ENCODE measurements around the gene VPS54.
"Not testable (repeated sequence)": the region's sequence is repeated elsewhere in the genome, so short reads cannot be mapped to it uniquely, and the experiment has no call there.

The VPS54 gene

DNA sequence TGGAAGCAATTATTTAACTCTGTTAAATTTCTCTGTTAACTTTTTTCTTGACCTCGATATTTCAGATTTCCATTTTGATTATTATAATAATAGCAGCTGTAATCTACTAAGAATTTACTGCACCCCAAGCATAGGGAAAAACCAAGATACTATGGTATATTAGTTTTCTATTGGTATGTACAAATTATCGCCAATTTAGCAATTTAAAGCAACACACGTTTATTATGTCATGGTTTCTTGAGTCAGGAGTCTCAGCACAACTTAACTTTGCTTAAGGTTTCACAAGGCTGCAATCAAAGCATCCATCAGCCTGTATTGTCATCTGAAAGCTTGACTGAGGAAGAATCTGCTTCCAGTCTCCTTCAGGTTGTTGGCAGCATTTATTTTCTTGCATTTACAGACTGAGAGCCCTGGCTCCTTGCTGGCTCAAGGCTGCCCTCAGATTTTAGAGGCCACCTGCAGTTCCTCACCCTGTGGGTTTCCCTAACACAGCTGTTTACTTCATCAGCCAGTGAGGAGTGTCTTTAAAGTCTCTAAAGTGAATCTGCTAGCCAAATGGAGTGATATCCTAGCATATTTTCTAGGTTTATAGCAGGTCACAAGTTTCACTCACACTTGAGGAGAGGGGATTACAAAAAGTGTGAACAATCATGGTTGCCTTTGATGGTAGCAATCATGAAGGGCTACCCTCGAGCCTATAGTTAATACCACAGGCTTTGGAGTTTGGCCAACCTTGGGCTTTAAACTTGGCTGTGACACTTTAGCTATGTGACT, 4.4 kb upstream of the VPS54 start:
- DNase-seq (ENCODE audit: low read depth, low spot score) = no peak

DNA sequence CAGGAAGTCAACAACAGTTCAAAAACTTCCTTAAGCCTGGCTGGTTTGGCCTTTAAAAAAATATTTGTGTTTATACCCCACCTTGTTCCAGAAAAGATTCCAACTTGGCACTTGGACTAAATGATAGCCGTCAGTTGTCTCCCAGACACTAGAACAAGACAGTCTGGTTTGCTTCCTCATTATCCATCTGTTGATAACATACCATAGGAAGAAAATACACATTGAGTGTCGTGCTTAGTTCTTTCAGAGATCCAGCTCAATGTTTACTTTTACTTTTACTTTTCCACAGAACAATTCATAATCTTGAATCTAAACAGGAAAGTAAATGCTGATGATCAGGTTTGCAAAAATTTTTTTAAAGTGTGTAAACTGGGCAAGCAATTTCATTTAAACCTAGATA, 2.4 kb upstream of the VPS54 start:
- DNase-seq (ENCODE audit: low read depth, low spot score) = no peak

- no peak for DNase-seq (ENCODE audit: low read depth, low spot score)
Observed at GRCh38 chr2:64019975-64020528, 824 bp upstream of the VPS54 start.

DNA sequence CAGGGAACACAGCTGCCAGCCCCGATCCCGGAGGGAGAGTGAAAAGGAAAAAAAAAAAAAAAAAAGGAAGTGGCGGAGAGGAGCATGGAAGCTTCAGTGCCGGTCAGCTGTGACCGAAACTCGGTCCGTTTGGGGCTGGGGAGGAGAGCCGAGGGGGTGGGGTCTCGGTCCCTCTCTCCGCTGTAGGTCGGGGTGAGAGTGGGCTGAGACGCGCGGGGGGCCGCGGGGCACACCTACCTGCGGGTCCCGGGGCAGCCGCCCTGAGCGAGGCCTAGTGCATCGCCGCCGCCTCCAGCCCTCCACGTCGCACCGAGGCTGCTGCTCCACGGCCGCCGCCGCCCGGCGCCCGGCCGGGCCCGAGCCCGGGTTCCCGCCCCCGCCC, 536 bp downstream of the VPS54 start:
- no peak for DNase-seq (ENCODE audit: low read depth, low spot score)

DNA sequence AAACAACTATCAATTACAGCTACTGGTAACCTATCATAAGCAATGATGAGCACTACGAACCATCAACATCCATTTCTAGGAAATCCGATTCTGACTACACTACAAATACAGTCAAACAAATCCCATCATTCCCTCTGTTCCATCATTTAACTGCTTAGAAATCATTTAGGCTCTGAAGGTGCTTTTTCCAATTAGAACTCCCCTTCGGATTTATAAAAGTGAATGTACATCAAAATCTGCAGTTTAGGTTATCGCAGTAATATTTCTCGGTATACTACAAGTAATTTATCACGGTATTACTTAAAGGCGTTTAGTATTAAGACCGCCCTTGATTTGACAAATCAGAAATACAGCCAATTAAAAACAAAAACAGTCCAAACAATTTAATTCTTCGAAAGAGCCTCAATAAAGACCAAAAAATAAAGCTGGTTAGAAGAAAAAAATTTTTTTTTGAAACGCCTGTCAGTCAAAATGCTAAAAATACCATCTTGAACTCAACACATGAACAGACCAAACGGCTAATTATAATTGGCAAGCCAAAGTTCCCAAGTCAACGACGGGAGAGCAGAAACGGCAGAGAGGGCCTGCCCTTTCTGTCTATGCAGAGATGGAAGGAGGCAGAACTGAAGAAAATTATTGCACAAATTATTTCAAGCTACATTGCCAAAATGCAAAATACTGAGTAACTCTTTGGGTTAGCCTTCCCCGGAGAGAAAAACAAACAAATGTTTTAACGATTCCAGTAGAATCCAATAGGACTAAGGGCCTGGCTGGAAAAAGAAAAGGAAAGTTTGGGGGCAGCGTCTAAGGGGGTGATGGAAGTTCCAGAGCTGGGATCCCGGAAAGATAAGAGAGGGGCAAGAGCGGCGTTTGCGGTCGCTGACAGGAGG, 1.2 kb downstream of the VPS54 start:
- no peak for DNase-seq (ENCODE audit: low read depth, low spot score)

GRCh38 chr2:64015898-64016297, 3.3 kb downstream of the VPS54 start:
- DNase-seq (ENCODE audit: low read depth, low spot score) = no peak

- DNase-seq (ENCODE audit: low read depth, low spot score) = no peak
Observed at GRCh38 chr2:64015391-64015790, 3.8 kb downstream of the VPS54 start.

GRCh38 chr2:64014628-64015027, 4.6 kb downstream of the VPS54 start:
- DNase-seq (ENCODE audit: low read depth, low spot score) = no peak

- no peak for DNase-seq (ENCODE audit: low read depth, low spot score)
Observed at GRCh38 chr2:64013053-64013452, 6.2 kb downstream of the VPS54 start.

- DNase-seq (ENCODE audit: low read depth, low spot score) = no peak
Observed at GRCh38 chr2:64012115-64012514, 7.1 kb downstream of the VPS54 start.

GRCh38 chr2:64008434-64009009, 10.7 kb downstream of the VPS54 start:
- no peak for DNase-seq (ENCODE audit: low read depth, low spot score)

GRCh38 chr2:64007924-64008323, 11.3 kb downstream of the VPS54 start:
- DNase-seq (ENCODE audit: low read depth, low spot score) = no peak

GRCh38 chr2:64005707-64006356, 13.4 kb downstream of the VPS54 start:
- no peak for DNase-seq (ENCODE audit: low read depth, low spot score)

DNA sequence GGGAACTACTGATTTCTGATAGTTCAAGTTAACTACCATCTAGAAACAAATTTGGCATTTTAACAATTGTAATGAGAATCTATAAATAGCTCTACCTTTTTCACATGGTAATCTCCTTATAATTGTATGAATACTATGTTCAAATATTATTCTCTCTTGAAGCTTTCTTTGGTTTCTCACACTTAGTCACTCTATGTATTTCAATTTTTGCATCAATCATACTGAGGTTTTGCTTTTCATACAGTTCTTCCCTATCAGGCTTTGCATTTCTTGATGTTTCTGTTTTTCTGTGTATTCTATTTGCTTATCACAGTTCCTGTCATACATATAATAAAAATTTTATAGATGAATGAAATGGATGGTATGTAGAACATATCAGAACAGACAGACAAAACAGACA, 16.0 kb downstream of the VPS54 start:
- DNase-seq (ENCODE audit: low read depth, low spot score) = no peak

- no peak for DNase-seq (ENCODE audit: low read depth, low spot score)
Observed at GRCh38 chr2:64001382-64002101, 17.7 kb downstream of the VPS54 start.

- DNase-seq (ENCODE audit: low read depth, low spot score) = no peak
Observed at GRCh38 chr2:64000630-64001381, 18.4 kb downstream of the VPS54 start.

DNA sequence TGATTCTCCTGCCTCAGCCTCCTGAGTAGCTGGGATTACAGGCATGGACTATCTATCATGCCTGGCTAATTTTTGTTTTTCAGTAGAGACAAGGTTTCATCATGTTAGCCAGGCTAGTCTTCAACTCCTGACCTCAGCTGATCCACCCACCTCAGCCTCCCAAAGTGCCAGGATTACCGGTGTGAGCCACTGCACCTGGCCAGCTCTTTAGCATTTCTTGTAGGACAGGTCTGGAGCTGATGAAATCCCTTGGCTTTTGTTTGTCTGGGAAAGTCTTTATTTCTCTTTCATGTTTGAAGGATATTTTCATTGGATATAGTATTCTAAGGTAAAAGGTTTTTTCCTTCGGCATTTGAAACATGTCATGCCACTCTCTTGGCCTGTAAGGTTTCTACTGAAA, 20.2 kb downstream of the VPS54 start:
- no peak for DNase-seq (ENCODE audit: low read depth, low spot score)

DNA sequence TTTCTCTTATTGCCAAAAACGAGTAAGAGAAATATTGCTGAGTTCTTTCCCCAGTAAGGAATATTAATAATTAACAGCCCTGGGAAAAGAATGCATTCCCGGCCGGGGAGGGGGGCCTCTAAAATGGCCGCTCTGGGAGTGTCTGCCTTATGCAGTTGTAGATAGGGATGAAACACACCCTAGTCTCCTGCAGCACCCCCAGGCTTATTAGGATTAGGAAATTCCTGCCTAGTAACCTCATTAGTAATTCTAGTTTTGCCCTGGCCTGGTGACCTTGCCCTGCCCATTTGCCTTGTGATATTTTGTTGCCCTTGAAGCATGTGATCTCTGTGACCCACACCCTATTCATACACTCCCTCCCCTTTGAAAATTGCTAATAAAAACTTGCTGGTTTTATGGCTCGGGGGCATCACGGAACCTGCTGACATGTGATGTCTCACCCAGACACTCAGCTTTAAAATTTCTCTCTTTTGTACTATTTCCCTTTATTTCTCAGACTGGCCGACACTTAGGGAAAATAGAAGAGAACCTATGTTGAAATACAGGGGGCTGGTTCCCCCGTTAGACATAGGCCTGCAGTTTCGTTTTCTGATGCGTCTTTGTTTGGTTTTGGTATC, 22.5 kb downstream of the VPS54 start:
- not testable (repeated sequence) for DNase-seq (ENCODE audit: low read depth, low spot score)

- not testable (repeated sequence) for DNase-seq (ENCODE audit: low read depth, low spot score)
Observed at GRCh38 chr2:63994329-63995070, 24.7 kb downstream of the VPS54 start.

All from smooth muscle cell of the brain vasculature (primary cell).